Adrenal gland (tissue), 5 donors: Measurements from ENCODE around the gene RABGGTA.

Source experiments
- CTCF ChIP-seq, 6 experiments: fragments of 450-650 bp in 4 of 6; fragments of 200-600 bp in 2 of 6; sonication (generic) in 1 of 6; IDR thresholded peaks; 1 replicate in 5 of 6; 2 replicates in 1 of 6; pipeline versions ENCODE4 v1.5.1 to v1.8.0; 2016 to 2021; ENCODE audit warnings: antibody characterized with exemption in 6 of 6, mild to moderate bottlenecking in 2 of 6, moderate library complexity in 1 of 6
- POLR2A ChIP-seq, 2 donors: fragments of 450-650 bp; IDR thresholded peaks; one replicate each; pipeline ENCODE4 v1.6.1; 2017; ENCODE audit warnings: antibody characterized with exemption in 2 of 2, mild to moderate bottlenecking in 2 of 2, moderate library complexity in 1 of 2
- donor health status: DM: no; HTN: no; CAD: no.

- TF ChIP-seq POLR2A (IDR thresholded peaks at IDR 0.05), result no peak
- TF ChIP-seq CTCF (IDR thresholded peaks at IDR 0.05), result no peak
Observed at GRCh38 chr14:24251880-24252288, 19.5 kb downstream of the RABGGTA start.
